OCI-LY7 (cell line): ENCODE measurements around the gene RFPL2.

Experiments used
- CTCF ChIP-seq: fragments of 200-600 bp; sonication (generic); conservative IDR thresholded peaks from 2 replicates; pipeline ENCODE4 v1.5.1; 2014; ENCODE audit warnings: mild to moderate bottlenecking, antibody characterized with exemption, low read length, moderate library complexity, mixed read lengths
- EZH2phosphoT487 ChIP-seq: fragments of 200-600 bp; sonication (generic); IDR thresholded peaks from 2 replicates; pipeline ENCODE4 v1.6.1; 2018; ENCODE audit warnings: low read depth, borderline replicate concordance, mild to moderate bottlenecking, mixed run types, antibody characterized with exemption, low read length, moderate library complexity, mixed read lengths

GRCh38 chr22:32233091-32233490 is 28.2 kb upstream of the RFPL2 start:
- no peak for TF ChIP-seq EZH2phosphoT487
- no peak for TF ChIP-seq CTCF
